B cell (primary cell): ENCODE data around the gene SYT3. TPM values are rescaled to one million over a fixed set of nuclear protein-coding genes. Genes with fewer than 3 reads are reported as not detected.

ENCODE experiments used
- ATAC-seq: fragments of 200-7000 bp; cut with Tn5 transposase; one replicate; pipeline ENCODE4 v1.10.0; 2021; ENCODE audit warnings: low read depth, mild to moderate bottlenecking, moderate number of reproducible peaks, moderate library complexity
- CTCF ChIA-PET: fragments of 350-600 bp; sonication (Branson Sonifier 250); formaldehyde crosslinking; loops from one replicate; lab custom pipeline; 2021; ENCODE audit warnings: antibody characterized with exemption, inconsistent platforms; lab: Charles Lee
- POLR2A ChIA-PET: fragments of 350-600 bp; sonication (Branson Sonifier 250); formaldehyde crosslinking; loops from one replicate; lab custom pipeline; 2021; ENCODE audit warnings: antibody characterized with exemption; lab: Charles Lee
- DNase-seq: peaks from one replicate; pipeline ENCODE4 v3.0.0; 2013
- H2AFZ ChIP-seq: 2 replicates; pipeline ENCODE4 v1.6.1; 2012; ENCODE audit warnings: mild to moderate bottlenecking, low read depth, low read length; ENCODE audit not compliant: insufficient read depth, poor library complexity, severe bottlenecking
- H3K27ac ChIP-seq, 2 donors: 1 replicate in 1 of 2; 2 replicates in 1 of 2; pipeline ENCODE4 v1.5.1; 2012 to 2013; ENCODE audit warnings: low read length in 2 of 2, mild to moderate bottlenecking in 2 of 2, moderate library complexity in 1 of 2
- H3K27me3 ChIP-seq, 4 experiments: fragments of 200-600 bp in 1 of 4; sonication (generic) in 1 of 4; replicated peaks in 1 of 4; 1 replicate in 2 of 4; 2 replicates in 2 of 4; pipeline versions ENCODE4 v1.6.1 to v1.7.0; 2013 to 2016; ENCODE audit warnings: low read length in 3 of 4, mild to moderate bottlenecking in 2 of 4, mixed read lengths in 1 of 4, moderate library complexity in 1 of 4; ENCODE audit not compliant: insufficient read depth in 4 of 4, control insufficient read depth in 3 of 4; ENCODE audit errors: control extremely low read depth in 1 of 4
- H3K36me3 ChIP-seq, 2 experiments: replicated peaks in 1 of 2; 1 replicate in 1 of 2; 2 replicates in 1 of 2; pipeline versions ENCODE4 v1.6.1 to v1.7.1; 2013; ENCODE audit warnings: low read length in 1 of 2; ENCODE audit not compliant: insufficient read depth in 2 of 2, control insufficient read depth in 1 of 2; ENCODE audit errors: control extremely low read depth in 1 of 2, extremely low read depth in 1 of 2
- H3K4me1 ChIP-seq, 2 donors: fragments of 200-600 bp in 1 of 2; sonication (generic) in 1 of 2; 1 replicate in 1 of 2; 2 replicates in 1 of 2; pipeline versions ENCODE4 v1.5.1 to v1.6.1; 2013 to 2017; ENCODE audit warnings: low read length in 2 of 2; ENCODE audit not compliant: control insufficient read depth in 2 of 2, insufficient read depth in 2 of 2
- H3K4me2 ChIP-seq: replicated peaks from 2 replicates; pipeline ENCODE3; 2012; ENCODE audit warnings: mild to moderate bottlenecking, low read depth, low read length; ENCODE audit not compliant: poor library complexity, severe bottlenecking
- H3K4me3 ChIP-seq, 5 experiments: fragments of 200-600 bp in 1 of 5; sonication (generic) in 1 of 5; 1 replicate in 3 of 5; 2 replicates in 2 of 5; pipeline versions ENCODE4 v1.5.1 to v1.7.0; 2011 to 2016; ENCODE audit warnings: low read length in 4 of 5, mild to moderate bottlenecking in 4 of 5, low read depth in 2 of 5, control low read depth in 1 of 5, moderate library complexity in 1 of 5; ENCODE audit not compliant: insufficient read depth in 1 of 5; ENCODE audit errors: control extremely low read depth in 1 of 5, extremely low read depth in 1 of 5
- H3K79me2 ChIP-seq: fragments of 200-600 bp; sonication (generic); one replicate; pipeline ENCODE4 v1.6.0; 2016; ENCODE audit warnings: low read length; ENCODE audit not compliant: control insufficient read depth, insufficient read depth
- H3K9ac ChIP-seq: fragments of 200-600 bp; sonication (generic); 2 replicates; pipeline ENCODE4 v1.6.1; 2017; ENCODE audit warnings: mild to moderate bottlenecking, low read length, moderate library complexity
- H3K9me3 ChIP-seq, 3 donors: one replicate each; pipeline versions ENCODE4 v1.6.1 to v1.7.1; 2013; ENCODE audit warnings: low read length in 2 of 3; ENCODE audit not compliant: control insufficient read depth in 2 of 3, insufficient read depth in 1 of 3; ENCODE audit errors: control extremely low read depth in 1 of 3
- H4K20me1 ChIP-seq: 2 replicates; pipeline ENCODE4 v1.6.0; 2012; ENCODE audit warnings: mild to moderate bottlenecking, low read length; ENCODE audit not compliant: insufficient read depth, control insufficient read depth, poor library complexity, severe bottlenecking
- H3K27ac Mint-ChIP-seq: one replicate; pipeline ENCODE4 v1.8.0; 2021; ENCODE audit warnings: mixed read lengths
- H3K27me3 Mint-ChIP-seq: one replicate; pipeline ENCODE4 v1.8.0; 2021; ENCODE audit warnings: mixed read lengths
- H3K4me1 Mint-ChIP-seq: one replicate; pipeline ENCODE4 v1.8.0; 2021; ENCODE audit warnings: mixed read lengths
- H3K4me3 Mint-ChIP-seq: one replicate; pipeline ENCODE4 v1.8.0; 2021; ENCODE audit warnings: mixed read lengths
- H3K9me3 Mint-ChIP-seq: one replicate; pipeline ENCODE4 v1.8.0; 2022; ENCODE audit warnings: mixed read lengths; ENCODE audit not compliant: insufficient read depth
- EZH2 ChIP-seq: IDR thresholded peaks from 2 replicates; pipeline ENCODE4 v1.6.1; 2012; ENCODE audit warnings: borderline replicate concordance, low read depth, mild to moderate bottlenecking, moderate library complexity, low read length; ENCODE audit not compliant: insufficient read depth, poor library complexity, severe bottlenecking
- WGBS: methylation state at CpG from one replicate; pipeline ENCODE4 v1.1.5; 2013; ENCODE audit warnings: missing lambda C conversion rate; ENCODE audit not compliant: insufficient coverage; 5-methylcytosine and 5-hydroxymethylcytosine counted together
- intact Hi-C: fragments of 100-400 bp; cut with micrococcal nuclease; formaldehyde crosslinking; loops from one replicate; pipeline ENCODE4 v1.10.0; 2022
- polyA plus RNA-seq: library from polyadenylated mRNA; depleted of rRNA; stranded (reverse); fragments of >200 nt; gene quantifications from 2 replicates; pipeline ENCODE4 v1.2.3, GENCODE V29; 2012
- total RNA-seq, 2 donors: library from RNA; stranded (reverse); fragments of 120-200 nt in 1 of 2; gene quantifications; 1 replicate in 1 of 2; 2 replicates in 1 of 2; pipeline versions ENCODE4 v1.2.3 to v1.2.4, GENCODE V29; 2013 to 2022
- TF ChIP-seq, protein P1 (sequence below): fragments of 200-600 bp; IDR thresholded peaks from one replicate; pipeline ENCODE4 v1.8.0; 2022; ENCODE audit warnings: antibody characterized with exemption, mild to moderate bottlenecking

The SYT3 gene
- total and polyA plus RNA-seq, 2 donors (not counting 1 experiment from before 2014, with no cell fraction given), result 0.09 to 0.17 TPM

DNA sequence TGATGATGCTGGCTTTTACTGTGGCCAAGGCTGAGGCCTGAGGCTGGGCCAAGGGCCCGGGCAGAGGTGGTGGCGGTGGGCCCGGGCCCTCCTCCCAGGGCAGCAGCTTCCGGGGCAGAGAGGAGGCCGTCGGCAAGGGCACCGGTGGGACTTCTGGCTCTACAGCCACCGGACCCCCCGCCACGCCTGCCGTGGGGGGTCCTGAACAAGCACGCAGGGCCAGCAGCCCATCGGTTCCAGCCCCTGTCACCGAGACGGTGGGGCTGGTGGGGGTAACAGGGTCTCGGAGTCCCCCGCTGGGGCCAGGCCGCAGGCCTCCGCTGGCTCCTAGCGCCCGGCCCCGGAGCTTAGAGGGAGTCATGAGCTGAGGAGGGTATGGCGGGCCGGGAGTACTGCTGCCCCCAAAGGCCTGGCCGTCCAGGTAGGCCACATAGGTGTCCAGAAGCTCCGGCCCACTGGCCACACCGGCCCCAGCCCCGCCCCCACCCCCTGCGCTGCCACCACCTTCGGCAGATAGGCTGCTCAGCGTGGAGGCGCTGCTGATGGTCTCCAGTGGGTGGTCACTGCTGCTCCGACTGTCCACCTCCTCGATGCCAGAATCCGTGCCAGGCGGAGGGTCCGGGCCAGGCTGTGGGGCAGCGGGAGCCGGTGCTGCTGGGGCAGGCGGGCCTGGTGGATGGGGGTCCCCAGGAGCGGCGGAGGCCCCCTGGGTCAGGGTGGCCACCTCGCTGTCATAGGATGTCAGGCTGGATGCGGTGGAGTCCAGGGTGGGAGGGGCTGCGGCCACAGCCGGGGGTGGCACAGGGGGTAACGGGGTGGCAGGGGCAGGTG is 26.9 kb upstream of the SYT3 start:
- Histone ChIP-seq H2AFZ (peak overlapping the region; percentile 58), H3K36me3 (no peaks in the 10 kb centered on the region), H3K4me2 (peak overlapping the region; percentile 59), H3K27me3 (peaks cover 0 to 42% (median 16%) of the 10 kb centered on the region in 4 experiments), H3K79me2 (no peaks in the 10 kb centered on the region), H3K4me3 (peak overlapping the region in 2 of 5 experiments; percentile 5 to 20), H3K9ac (no peak overlapping the region), H4K20me1 (no peaks in the 10 kb centered on the region), H3K4me1 (peaks cover 8 to 18% of the 10 kb centered on the region in 2 donors), H3K27ac (no peak overlapping the region), H3K9me3 (peaks cover 0 to 34% (median 0%) of the 10 kb centered on the region in 3 donors)
- Mint-ChIP-seq H3K4me1 (peaks cover 2% of the 10 kb centered on the region), H3K9me3 (no peaks in the 10 kb centered on the region), H3K27me3 (peaks cover 35% of the 10 kb centered on the region), H3K27ac (no peak overlapping the region), H3K4me3 (no peak overlapping the region)
- WGBS, result 26% methylated on average over 47 of the region's 47 CpGs
- ATAC-seq (no peak), DNase-seq (no peak)
- ChIA-PET CTCF (no interaction called here), POLR2A (no interaction called here)
- TF ChIP-seq, protein P1, sequence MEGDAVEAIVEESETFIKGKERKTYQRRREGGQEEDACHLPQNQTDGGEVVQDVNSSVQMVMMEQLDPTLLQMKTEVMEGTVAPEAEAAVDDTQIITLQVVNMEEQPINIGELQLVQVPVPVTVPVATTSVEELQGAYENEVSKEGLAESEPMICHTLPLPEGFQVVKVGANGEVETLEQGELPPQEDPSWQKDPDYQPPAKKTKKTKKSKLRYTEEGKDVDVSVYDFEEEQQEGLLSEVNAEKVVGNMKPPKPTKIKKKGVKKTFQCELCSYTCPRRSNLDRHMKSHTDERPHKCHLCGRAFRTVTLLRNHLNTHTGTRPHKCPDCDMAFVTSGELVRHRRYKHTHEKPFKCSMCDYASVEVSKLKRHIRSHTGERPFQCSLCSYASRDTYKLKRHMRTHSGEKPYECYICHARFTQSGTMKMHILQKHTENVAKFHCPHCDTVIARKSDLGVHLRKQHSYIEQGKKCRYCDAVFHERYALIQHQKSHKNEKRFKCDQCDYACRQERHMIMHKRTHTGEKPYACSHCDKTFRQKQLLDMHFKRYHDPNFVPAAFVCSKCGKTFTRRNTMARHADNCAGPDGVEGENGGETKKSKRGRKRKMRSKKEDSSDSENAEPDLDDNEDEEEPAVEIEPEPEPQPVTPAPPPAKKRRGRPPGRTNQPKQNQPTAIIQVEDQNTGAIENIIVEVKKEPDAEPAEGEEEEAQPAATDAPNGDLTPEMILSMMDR, result no peak
- no peak for TF ChIP-seq EZH2
- intact Hi-C loops, result no loop called here

DNA sequence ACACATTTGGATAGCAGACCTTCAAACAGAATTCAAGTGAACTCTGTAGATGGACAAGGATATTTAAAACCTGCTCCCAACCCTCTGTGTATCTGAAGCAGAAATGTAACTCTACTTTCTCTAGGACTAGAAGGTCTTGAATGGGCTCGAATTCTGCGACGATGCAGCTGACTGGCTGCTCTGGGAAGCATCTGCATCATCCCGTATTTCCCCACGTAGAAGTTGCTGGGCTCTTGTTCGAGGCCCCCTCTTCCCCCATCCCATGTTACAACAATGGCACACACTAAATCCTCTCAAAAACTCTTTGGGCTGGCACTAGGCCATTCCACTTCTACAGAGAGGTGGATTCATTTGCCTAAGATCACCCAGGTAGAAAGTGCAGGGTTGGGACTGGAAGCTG is 24.5 kb upstream of the SYT3 start:
- Histone ChIP-seq H3K36me3 (no peaks in the 10 kb centered on the region), H3K9me3 (peaks cover 0 to 42% (median 0%) of the 10 kb centered on the region in 3 donors), H3K27ac (no peak overlapping the region), H3K27me3 (peaks cover 0 to 41% (median 9%) of the 10 kb centered on the region in 4 experiments), H3K4me3 (no peak overlapping the region), H3K4me2 (no peak overlapping the region), H2AFZ (no peak overlapping the region), H3K9ac (no peak overlapping the region), H4K20me1 (no peaks in the 10 kb centered on the region), H3K79me2 (no peaks in the 10 kb centered on the region), H3K4me1 (peaks cover 10 to 19% of the 10 kb centered on the region in 2 donors)
- 90% methylated on average over 5 of the region's 6 CpGs for WGBS
- intact Hi-C loops, result no loop called here
- H3K27me3 Mint-ChIP-seq, result peaks cover 29% of the 10 kb centered on the region
- no peak for ATAC-seq
- CTCF ChIA-PET, result interaction anchor here (0.7 kb wide), 1 partner anchor 11 kb away, joined by 5 read pairs; no protein-coding TSS in a partner anchor
- peaks cover 2% of the 10 kb centered on the region for H3K4me1 Mint-ChIP-seq
- H3K4me3 Mint-ChIP-seq, result no peak overlapping the region
- no peak for TF ChIP-seq EZH2
- TF ChIP-seq, protein P1, result no peak
- no peak overlapping the region for H3K27ac Mint-ChIP-seq
- no peaks in the 10 kb centered on the region for H3K9me3 Mint-ChIP-seq
- DNase-seq, result no peak
- POLR2A ChIA-PET, result interaction anchor here (0.6 kb wide), 1 partner anchor 322 kb away, joined by 6 read pairs; no protein-coding TSS in a partner anchor
